ENCODE data around the gene MTUS2.

DNA sequence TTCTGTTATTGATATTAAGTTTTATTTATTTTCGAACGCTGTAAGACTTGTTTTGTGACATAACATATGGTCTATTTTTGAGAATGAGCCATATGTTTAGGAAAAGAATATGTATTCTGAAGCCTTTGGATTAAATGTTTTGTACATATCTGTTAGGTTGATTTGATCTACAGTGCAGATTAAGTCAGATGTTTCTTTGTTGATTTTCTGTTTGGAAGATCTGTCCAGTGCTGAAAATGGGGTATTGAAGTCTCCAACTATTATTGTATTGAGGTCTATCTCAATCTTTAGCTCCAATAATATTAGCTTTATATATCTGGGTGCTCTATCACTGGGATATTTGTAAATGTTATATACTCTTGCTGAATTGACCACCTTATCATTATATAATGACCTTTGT lies 97.9 kb downstream of the MTUS2 start:
- TF ChIP-seq, protein P1, sequence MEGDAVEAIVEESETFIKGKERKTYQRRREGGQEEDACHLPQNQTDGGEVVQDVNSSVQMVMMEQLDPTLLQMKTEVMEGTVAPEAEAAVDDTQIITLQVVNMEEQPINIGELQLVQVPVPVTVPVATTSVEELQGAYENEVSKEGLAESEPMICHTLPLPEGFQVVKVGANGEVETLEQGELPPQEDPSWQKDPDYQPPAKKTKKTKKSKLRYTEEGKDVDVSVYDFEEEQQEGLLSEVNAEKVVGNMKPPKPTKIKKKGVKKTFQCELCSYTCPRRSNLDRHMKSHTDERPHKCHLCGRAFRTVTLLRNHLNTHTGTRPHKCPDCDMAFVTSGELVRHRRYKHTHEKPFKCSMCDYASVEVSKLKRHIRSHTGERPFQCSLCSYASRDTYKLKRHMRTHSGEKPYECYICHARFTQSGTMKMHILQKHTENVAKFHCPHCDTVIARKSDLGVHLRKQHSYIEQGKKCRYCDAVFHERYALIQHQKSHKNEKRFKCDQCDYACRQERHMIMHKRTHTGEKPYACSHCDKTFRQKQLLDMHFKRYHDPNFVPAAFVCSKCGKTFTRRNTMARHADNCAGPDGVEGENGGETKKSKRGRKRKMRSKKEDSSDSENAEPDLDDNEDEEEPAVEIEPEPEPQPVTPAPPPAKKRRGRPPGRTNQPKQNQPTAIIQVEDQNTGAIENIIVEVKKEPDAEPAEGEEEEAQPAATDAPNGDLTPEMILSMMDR (IDR thresholded peaks at IDR 0.05) = no peak
- no peak for TF ChIP-seq POLR2A (IDR thresholded peaks at IDR 0.05)
